HUES6 (cell line): Measurements from ENCODE around the gene CAAP1.
"Not testable (repeated sequence)": the region's sequence is repeated elsewhere in the genome, so short reads cannot be mapped to it uniquely, and the experiment has no call there.

Experiments
- H3K27ac ChIP-seq: 2 replicates; pipeline ENCODE4 v1.7.0; 2013; ENCODE audit warnings: low read depth, mild to moderate bottlenecking, low read length, inconsistent platforms
- H3K27me3 ChIP-seq: 2 replicates; pipeline ENCODE4 v1.6.1; 2013; ENCODE audit warnings: low read length; ENCODE audit not compliant: control insufficient read depth, insufficient read depth
- H3K36me3 ChIP-seq: 2 replicates; pipeline ENCODE4 v1.6.1; 2013; ENCODE audit warnings: low read length; ENCODE audit not compliant: control insufficient read depth, insufficient read depth
- H3K4me1 ChIP-seq: 2 replicates; pipeline ENCODE4 v1.6.1; 2013; ENCODE audit warnings: low read length; ENCODE audit not compliant: control insufficient read depth, insufficient read depth
- H3K4me3 ChIP-seq: 2 replicates; pipeline ENCODE4 v1.5.1; 2013; ENCODE audit warnings: low read depth, low read length
- H3K9ac ChIP-seq: one replicate; pipeline ENCODE4 v1.6.1; 2013; ENCODE audit warnings: mild to moderate bottlenecking, low read length
- H3K9me3 ChIP-seq: 2 replicates; pipeline ENCODE4 v1.6.1; 2013; ENCODE audit warnings: low read depth, low read length; ENCODE audit not compliant: control insufficient read depth, insufficient read depth

CAAP1 gene

DNA sequence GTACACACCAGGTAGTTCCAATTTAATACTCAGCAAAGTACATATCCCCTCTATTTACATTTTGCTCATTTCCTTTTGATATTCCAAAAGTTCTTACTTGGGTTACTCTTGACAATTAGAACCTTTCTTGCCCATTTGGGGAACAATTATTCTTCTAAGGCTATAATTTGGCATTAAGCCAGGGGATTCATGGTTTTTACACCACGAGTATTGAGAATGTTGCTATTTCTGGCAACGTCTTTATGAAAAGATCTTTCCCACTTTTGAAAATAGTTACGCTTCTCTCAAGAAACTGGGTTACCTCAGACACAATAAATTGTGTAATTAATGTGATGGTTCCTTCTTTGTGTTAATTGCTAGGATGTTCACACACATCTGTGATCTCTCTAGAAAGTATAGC, 11.5 kb upstream of the CAAP1 start:
- Histone ChIP-seq H3K27ac (no peak overlapping the region), H3K4me1 (no peaks in the 10 kb centered on the region), H3K9ac (no peak overlapping the region), H3K4me3 (no peak overlapping the region), H3K9me3 (no peaks in the 10 kb centered on the region), H3K36me3 (peaks cover 55% of the 10 kb centered on the region), H3K27me3 (no peaks in the 10 kb centered on the region)

DNA sequence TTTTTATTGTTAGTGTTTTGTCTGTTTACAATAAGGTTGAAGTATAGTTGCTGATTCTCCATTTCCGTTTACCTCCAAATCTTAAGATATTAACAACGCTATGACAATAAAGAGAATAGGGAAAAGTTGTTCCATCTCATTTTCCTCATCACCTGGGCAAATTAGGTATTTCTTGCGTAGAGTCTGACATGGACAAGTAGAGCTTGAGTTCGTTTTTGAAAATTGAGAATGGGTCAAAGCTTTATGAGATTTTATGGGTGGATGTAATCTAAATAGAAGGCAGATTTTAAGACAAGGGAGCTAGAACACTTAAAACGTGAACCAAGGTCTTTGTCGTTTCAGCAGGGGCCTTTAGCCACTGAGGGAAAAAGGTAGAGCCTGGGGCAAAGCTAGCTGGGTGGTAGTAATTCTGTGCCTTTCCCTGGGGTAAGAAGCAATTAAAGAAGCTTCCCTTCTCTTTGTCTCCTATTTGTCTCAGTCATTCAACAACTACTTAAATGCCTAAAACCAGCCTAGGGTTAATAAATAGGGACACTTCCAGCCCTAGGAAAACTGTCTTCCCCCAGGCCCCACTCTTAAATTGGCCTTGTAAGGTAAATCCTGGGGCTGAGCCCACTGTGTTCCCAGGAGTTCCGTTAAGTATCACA, 551 bp upstream of the CAAP1 start:
- H3K27ac ChIP-seq: peak overlapping the region; percentile 91
- peaks cover 8% of the 10 kb centered on the region for H3K36me3 ChIP-seq
- peak overlapping the region; percentile 96 for H3K9ac ChIP-seq
- no peaks in the 10 kb centered on the region for H3K9me3 ChIP-seq
- H3K4me3 ChIP-seq: peak overlapping the region; percentile 89
- no peaks in the 10 kb centered on the region for H3K27me3 ChIP-seq
- peaks cover 11% of the 10 kb centered on the region for H3K4me1 ChIP-seq

GRCh38 chr9:26891726-26892125, 876 bp downstream of the CAAP1 start:
- peak overlapping the region; percentile 91; the same call in 1 of the 2 replicates for H3K27ac ChIP-seq
- peak overlapping the region; percentile 89 for H3K4me3 ChIP-seq
- no peaks in the 10 kb centered on the region for H3K9me3 ChIP-seq

GRCh38 chr9:26888271-26888670, 4.3 kb downstream of the CAAP1 start:
- Histone ChIP-seq H3K4me1 (peaks cover 4% of the 10 kb centered on the region), H3K4me3 (no peak overlapping the region), H3K9me3 (peaks cover 5% of the 10 kb centered on the region), H3K9ac (no peak overlapping the region), H3K36me3 (peaks cover 49% of the 10 kb centered on the region), H3K27me3 (no peaks in the 10 kb centered on the region), H3K27ac (no peak overlapping the region)

More at GRCh38 chr9:26891726-26892125, 876 bp downstream of the CAAP1 start:
- peak overlapping the region; percentile 96 for H3K9ac ChIP-seq
- H3K4me1 ChIP-seq: peaks cover 11% of the 10 kb centered on the region
- H3K36me3 ChIP-seq: peaks cover 19% of the 10 kb centered on the region
- no peaks in the 10 kb centered on the region for H3K27me3 ChIP-seq

- Histone ChIP-seq H3K4me3 (no peak overlapping the region; the same call in 1 of the 2 replicates), H3K4me1 (no peaks in the 10 kb centered on the region), H3K9me3 (peaks cover 23% of the 10 kb centered on the region), H3K27ac (no peak overlapping the region), H3K27me3 (no peaks in the 10 kb centered on the region), H3K9ac (no peak overlapping the region), H3K36me3 (peaks cover 90% of the 10 kb centered on the region)
Measured at GRCh38 chr9:26882154-26882553, 10.4 kb downstream of the CAAP1 start.

DNA sequence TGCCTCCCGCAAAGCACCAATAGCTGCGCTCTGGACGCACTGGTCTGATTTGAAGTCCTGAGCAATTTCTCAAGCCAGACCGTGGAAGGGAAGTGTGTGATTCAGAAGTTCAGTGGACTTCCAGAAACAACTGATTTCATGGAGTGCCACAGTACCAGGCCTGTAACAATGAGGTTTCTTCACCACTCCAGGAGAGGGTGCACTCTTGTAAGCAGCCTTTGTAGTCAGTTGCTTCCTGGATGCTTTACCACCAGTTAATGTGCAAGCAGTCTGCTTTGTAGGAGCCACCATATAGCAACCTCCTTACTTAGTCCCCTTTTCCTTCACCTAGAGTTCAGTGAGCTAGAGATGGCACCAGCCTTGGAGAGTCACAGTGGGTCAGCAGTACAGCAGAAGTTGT, 12.3 kb downstream of the CAAP1 start:
- Histone ChIP-seq H3K27ac (no peak overlapping the region), H3K36me3 (peaks cover 86% of the 10 kb centered on the region), H3K27me3 (no peaks in the 10 kb centered on the region), H3K4me3 (no peak overlapping the region), H3K9ac (no peak overlapping the region), H3K4me1 (no peaks in the 10 kb centered on the region), H3K9me3 (peaks cover 23% of the 10 kb centered on the region)

DNA sequence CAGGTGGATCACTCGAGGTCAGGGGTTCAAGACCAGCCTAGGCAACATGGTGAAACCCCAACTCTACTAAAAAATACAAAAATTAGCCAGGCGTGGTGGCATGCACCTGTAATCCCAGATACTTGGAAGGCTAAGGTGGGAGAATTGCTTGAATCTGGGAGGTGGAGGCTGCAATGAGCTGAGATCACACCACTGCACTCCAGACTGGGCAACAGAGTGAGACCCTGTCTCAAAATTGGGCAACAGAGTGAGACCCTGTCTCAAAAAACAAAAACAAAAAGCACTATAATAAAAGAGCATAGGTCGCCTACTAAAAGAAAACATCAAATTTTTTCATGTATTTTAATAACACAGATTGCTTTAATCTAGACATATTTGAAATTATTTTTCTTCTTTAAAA, 17.4 kb downstream of the CAAP1 start:
- H3K9ac ChIP-seq: not testable (repeated sequence)
- peaks cover 46% of the 10 kb centered on the region for H3K36me3 ChIP-seq

DNA sequence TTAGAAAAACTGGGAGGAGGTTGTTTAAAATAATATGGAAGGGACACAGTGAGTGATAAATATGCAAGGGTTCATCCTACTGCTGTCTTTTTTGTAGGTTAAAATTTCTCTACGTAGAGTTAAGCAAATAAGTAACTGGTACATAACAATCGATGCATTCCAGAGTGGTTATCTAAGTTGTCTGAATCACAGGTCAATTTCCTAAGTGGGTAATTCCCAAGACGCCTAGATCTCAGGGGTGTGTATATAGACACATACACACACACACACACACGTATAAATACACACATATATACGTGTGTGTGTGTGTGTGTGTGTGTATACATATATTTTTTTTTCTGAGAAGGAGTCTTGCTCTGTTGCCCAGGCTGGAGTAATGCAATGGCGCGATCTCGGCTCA, 22.3 kb downstream of the CAAP1 start:
- Histone ChIP-seq H3K36me3 (peaks cover 36% of the 10 kb centered on the region), H3K9ac (no peak overlapping the region), H3K27ac (no peak overlapping the region), H3K9me3 (no peaks in the 10 kb centered on the region), H3K4me1 (no peaks in the 10 kb centered on the region), H3K27me3 (no peaks in the 10 kb centered on the region), H3K4me3 (no peak overlapping the region)

More for the DNA sequence above, 17.4 kb downstream of the CAAP1 start:
- not testable (repeated sequence) for H3K27me3 ChIP-seq, H3K4me1 ChIP-seq, H3K9me3 ChIP-seq, H3K4me3 ChIP-seq, H3K27ac ChIP-seq

DNA sequence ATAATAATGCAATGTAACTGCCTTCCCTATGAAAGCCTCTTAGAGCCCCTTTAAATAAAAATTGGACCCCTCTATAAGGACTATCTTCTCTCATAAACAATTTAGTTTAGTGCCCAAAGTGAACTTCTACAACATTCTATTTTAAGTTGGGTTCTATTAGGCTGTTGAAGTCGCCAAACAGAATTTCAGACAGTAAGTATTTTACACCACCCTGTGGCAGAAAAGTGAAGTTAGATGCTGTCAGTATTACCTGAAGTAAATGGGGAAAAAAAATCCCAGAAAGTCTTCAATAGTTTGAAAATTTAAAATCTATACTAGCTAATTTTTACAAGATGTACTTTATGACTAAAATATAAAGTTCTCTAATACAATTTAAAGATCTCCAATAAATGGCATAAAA, 29.5 kb downstream of the CAAP1 start:
- H3K9me3 ChIP-seq: no peaks in the 10 kb centered on the region
- H3K9ac ChIP-seq: no peak overlapping the region
- H3K4me1 ChIP-seq: no peaks in the 10 kb centered on the region
- peaks cover 49% of the 10 kb centered on the region for H3K36me3 ChIP-seq
- no peaks in the 10 kb centered on the region for H3K27me3 ChIP-seq
- H3K27ac ChIP-seq: no peak overlapping the region
- H3K4me3 ChIP-seq: no peak overlapping the region

DNA sequence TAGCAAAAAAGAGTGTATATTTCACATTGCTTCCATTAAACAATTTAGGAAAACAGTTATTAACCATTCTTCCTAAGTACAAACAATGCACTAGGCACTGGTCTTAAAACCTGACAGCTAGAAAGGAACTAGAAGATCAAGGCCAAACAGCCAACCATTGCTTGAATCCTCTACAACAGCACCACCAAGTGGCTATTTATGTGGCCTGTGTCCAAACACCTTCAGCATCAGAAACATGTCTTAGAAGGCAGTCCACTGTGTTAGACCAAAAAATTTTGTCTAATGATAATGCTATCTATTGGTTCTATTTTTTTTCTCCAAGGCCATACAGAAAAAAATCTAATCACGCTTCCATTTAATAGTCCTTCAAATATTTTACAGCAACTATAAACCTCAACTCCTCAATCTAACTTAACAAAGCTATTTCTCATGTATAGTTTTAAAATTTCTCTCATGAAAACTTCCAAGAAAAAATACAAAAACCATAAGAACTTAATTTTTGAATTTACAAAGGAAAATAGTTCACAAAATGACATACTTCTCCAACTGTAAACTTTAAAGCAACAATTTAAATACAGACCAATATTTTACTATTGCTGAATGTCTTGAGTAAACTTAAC, 36.1 kb downstream of the CAAP1 start:
- Histone ChIP-seq H3K9me3 (no peaks in the 10 kb centered on the region), H3K27ac (no peak overlapping the region), H3K9ac (no peak overlapping the region), H3K4me3 (no peak overlapping the region), H3K27me3 (no peaks in the 10 kb centered on the region), H3K36me3 (peaks cover 54% of the 10 kb centered on the region), H3K4me1 (no peaks in the 10 kb centered on the region)

- Histone ChIP-seq H3K4me1 (no peaks in the 10 kb centered on the region), H3K27ac (no peak overlapping the region), H3K4me3 (no peak overlapping the region), H3K27me3 (no peaks in the 10 kb centered on the region), H3K9me3 (no peaks in the 10 kb centered on the region), H3K9ac (no peak overlapping the region), H3K36me3 (peaks cover 60% of the 10 kb centered on the region)
Measured at GRCh38 chr9:26850995-26851394, 41.6 kb downstream of the CAAP1 start.
